Measurements from ENCODE around the gene AGBL4.

- TF ChIP-seq CTCF (IDR thresholded peaks at IDR 0.05; ENCODE audit: low read length) = no peak
- no peak for TF ChIP-seq EZH2 (IDR thresholded peaks at IDR 0.05; ENCODE audit: borderline replicate concordance, low read length)
Measured at GRCh38 chr1:48953617-48954016, 1070.1 kb downstream of the AGBL4 start.

All from OCI-LY1 (cell line).